Aorta (tissue), 5 donors: ENCODE measurements around the gene IL17C. TPM values are rescaled to one million over a fixed set of nuclear protein-coding genes. Genes with fewer than 3 reads are reported as not detected.

Experiments used
- ATAC-seq: fragments of 200-7000 bp; cut with Tn5 transposase; one replicate; pipeline ENCODE4 v1.9.1; 2022; ENCODE audit warnings: moderate library complexity; ENCODE audit not compliant: low FRiP score
- DNase-seq, 2 donors: peaks; one replicate each; pipeline ENCODE4 v3.0.0-alpha.2; 2020
- H3K27ac ChIP-seq, 2 donors: one replicate each; pipeline ENCODE4 v1.5.1; 2013; ENCODE audit warnings: low read length in 2 of 2, mild to moderate bottlenecking in 2 of 2, moderate library complexity in 2 of 2, control low read depth in 1 of 2, inconsistent platforms in 1 of 2, low read depth in 1 of 2
- H3K27me3 ChIP-seq, 2 donors: one replicate each; pipeline ENCODE4 v1.6.1; 2013; ENCODE audit warnings: control low read depth in 1 of 2, low read length in 1 of 2, mild to moderate bottlenecking in 1 of 2, moderate library complexity in 1 of 2; ENCODE audit not compliant: insufficient read depth in 2 of 2, control insufficient read depth in 1 of 2
- H3K36me3 ChIP-seq, 2 donors: one replicate each; pipeline ENCODE4 v1.6.1; 2013; ENCODE audit warnings: control low read depth in 1 of 2, low read length in 1 of 2, mild to moderate bottlenecking in 1 of 2; ENCODE audit not compliant: insufficient read depth in 2 of 2, control insufficient read depth in 1 of 2
- H3K4me1 ChIP-seq, 2 donors: one replicate each; pipeline ENCODE4 v1.6.1; 2013; ENCODE audit warnings: low read length in 2 of 2, control low read depth in 1 of 2, mild to moderate bottlenecking in 1 of 2, moderate library complexity in 1 of 2; ENCODE audit not compliant: insufficient read depth in 2 of 2, control insufficient read depth in 1 of 2
- H3K4me3 ChIP-seq, 2 donors: one replicate each; pipeline ENCODE4 v1.5.1; 2013; ENCODE audit warnings: low read length in 2 of 2, control low read depth in 1 of 2, mild to moderate bottlenecking in 1 of 2
- H3K9me3 ChIP-seq: one replicate; pipeline ENCODE4 v1.6.1; 2013; ENCODE audit warnings: mild to moderate bottlenecking, low read length; ENCODE audit not compliant: control insufficient read depth
- WGBS, 2 donors: extraction: QIAGEN DNeasy Blood & Tissue Kit; methylation state at CpG; one replicate each; pipeline ENCODE4 v1.1.7; 2013; 5-methylcytosine and 5-hydroxymethylcytosine counted together
- intact Hi-C, 2 donors: fragments of 100-400 bp; cut with DNase I; formaldehyde crosslinking; loops; one replicate each; pipeline versions ENCODE4 v1.14.2 to v1.15.0; 2022
- polyA plus RNA-seq, 2 donors: library from polyadenylated mRNA; stranded (reverse); fragments of 200-250 nt; gene quantifications; one replicate each; pipeline ENCODE4 v1.2.3, GENCODE V29; 2013
- total RNA-seq, 2 donors: library from RNA; stranded (reverse); fragmentation: NEBNext Ultra II Directional; extraction: Animal tissue kit (Norgen Biotek cat#: 25700); gene quantifications; one replicate each; pipeline ENCODE4 v1.2.1, GENCODE V29; 2021
- donor health status: healthy with polysubstance abuse.
- donor health status: Bipolar disorder and iron deficiency.
- donor health status: DM: no; HTN: no; CAD: no.
- donor health status: DM: no; HTN: no; CAD: no.
- donor health status: DM: yes; HTN: yes; CAD: no.

The IL17C gene
- total and polyA plus RNA-seq, 4 donors, result not detected

GRCh38 chr16:88671806-88672205, 33.4 kb downstream of the IL17C start:
- intact Hi-C loops, result no loop called here
- no peaks in the 10 kb centered on the region for H3K4me1 ChIP-seq
- no peaks in the 10 kb centered on the region for H3K36me3 ChIP-seq
- H3K9me3 ChIP-seq, result no peaks in the 10 kb centered on the region
- no peak overlapping the region for H3K27ac ChIP-seq
- 90% methylated on average over 23 of the region's 23 CpGs for WGBS, 2 donors
- H3K27me3 ChIP-seq, result no peaks in the 10 kb centered on the region
- no peak overlapping the region for H3K4me3 ChIP-seq
- ATAC-seq, result no peak
- DNase-seq, result no peak

DNA sequence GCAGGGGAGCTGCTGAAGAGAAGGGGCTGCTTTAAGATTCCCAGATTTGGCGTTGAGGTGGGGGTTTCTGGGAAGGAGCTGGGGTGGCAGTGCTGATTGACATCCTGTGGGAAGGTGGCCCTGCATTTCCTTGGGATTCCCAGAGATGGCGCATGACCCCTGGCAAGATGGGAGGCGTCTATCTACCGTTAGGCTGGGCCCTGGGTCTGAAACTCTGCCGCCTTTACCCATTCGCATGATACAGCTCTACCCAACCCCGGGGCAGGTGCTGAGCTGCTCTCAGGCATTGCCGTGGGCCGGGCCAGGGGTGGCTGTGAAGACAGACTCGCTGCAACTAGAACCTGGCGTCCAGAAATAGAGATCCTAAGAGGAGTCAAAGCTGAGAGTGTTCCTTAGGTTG, 34.4 kb downstream of the IL17C start:
- no peak for ATAC-seq

GRCh38 chr16:88673716-88674379, 35.5 kb downstream of the IL17C start:
- no peak for DNase-seq
- Histone ChIP-seq H3K9me3 (no peaks in the 10 kb centered on the region), H3K36me3 (no peaks in the 10 kb centered on the region), H3K27me3 (no peaks in the 10 kb centered on the region), H3K4me3 (no peak overlapping the region), H3K4me1 (no peaks in the 10 kb centered on the region), H3K27ac (no peak overlapping the region)
- WGBS, 2 donors, result 88 to 89% methylated on average over 19 of the region's 19 CpGs
- intact Hi-C loops, result no loop called here
- no peak for ATAC-seq

More for the DNA sequence above, 34.4 kb downstream of the IL17C start:
- no peak for DNase-seq
- H3K27ac ChIP-seq, result no peak overlapping the region
- H3K9me3 ChIP-seq, result no peaks in the 10 kb centered on the region
- no peak overlapping the region for H3K4me3 ChIP-seq
- no peaks in the 10 kb centered on the region for H3K4me1 ChIP-seq
- 57 to 71% methylated on average over 11 of the region's 11 CpGs for WGBS, 2 donors
- H3K27me3 ChIP-seq, result no peaks in the 10 kb centered on the region
- no peaks in the 10 kb centered on the region for H3K36me3 ChIP-seq
- intact Hi-C loops, result no loop called here

- no peaks in the 10 kb centered on the region for H3K27me3 ChIP-seq
- no peak overlapping the region for H3K4me3 ChIP-seq
- no peak overlapping the region for H3K27ac ChIP-seq
- DNase-seq (peak in 1 of 2 donors; percentile 73), ATAC-seq (no peak)
- H3K4me1 ChIP-seq, result no peaks in the 10 kb centered on the region
- intact Hi-C loops, result no loop called here
- H3K9me3 ChIP-seq, result no peaks in the 10 kb centered on the region
- 89 to 90% methylated on average over 22 of the region's 22 CpGs for WGBS, 2 donors
- no peaks in the 10 kb centered on the region for H3K36me3 ChIP-seq
These were observed 38.3 kb downstream of the IL17C start for GRCh38 chr16:88676502-88677242.

GRCh38 chr16:88677721-88678120, 39.3 kb downstream of the IL17C start:
- 65 to 71% methylated on average over 13 of the region's 13 CpGs for WGBS, 2 donors
- Histone ChIP-seq H3K4me1 (no peaks in the 10 kb centered on the region), H3K36me3 (no peaks in the 10 kb centered on the region), H3K9me3 (no peaks in the 10 kb centered on the region), H3K4me3 (no peak overlapping the region), H3K27me3 (no peaks in the 10 kb centered on the region), H3K27ac (no peak overlapping the region)
- DNase-seq (no peak), ATAC-seq (no peak)
- intact Hi-C loops, result no loop called here

DNA sequence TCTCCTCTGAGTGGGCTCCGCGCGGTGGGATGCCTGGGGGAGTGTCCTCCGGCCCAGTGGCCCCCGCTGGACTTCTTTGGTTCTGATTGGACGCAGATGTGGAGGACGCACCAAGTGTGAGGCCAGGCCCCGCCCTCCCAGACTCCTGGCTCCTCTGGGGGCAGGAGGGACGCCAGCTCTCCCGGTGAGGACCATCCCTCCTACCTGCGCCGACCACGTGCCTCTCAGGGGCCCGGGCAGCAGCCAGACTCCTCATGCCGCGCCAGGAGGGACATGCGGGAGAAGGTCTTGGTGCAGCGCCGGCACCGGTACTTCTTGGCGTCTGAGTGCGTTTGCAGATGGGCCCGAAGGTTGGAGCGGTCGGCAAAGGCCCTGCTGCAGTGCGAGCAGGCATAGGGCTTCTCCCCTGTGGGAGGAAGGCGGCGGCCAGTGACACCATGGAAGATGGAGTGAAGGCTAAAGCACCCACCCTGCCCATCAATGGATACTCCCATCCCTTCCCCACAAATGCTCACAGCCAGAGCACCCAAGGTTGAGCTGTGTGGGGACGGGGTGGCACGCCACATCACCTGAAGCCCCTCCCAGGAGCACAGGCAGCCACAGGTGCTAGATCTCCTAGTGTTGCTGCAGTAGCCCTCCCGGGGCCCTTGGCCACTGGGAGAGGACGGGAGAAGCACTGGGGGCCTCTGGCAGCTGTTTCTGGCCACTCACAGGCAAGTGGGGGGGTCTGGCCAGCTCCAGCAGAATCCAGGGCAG, 40.0 kb downstream of the IL17C start:
- H3K9me3 ChIP-seq, result no peaks in the 10 kb centered on the region
- WGBS, 2 donors, result 52 to 60% methylated on average over 32 of the region's 32 CpGs
- H3K4me3 ChIP-seq, result no peak overlapping the region
- H3K4me1 ChIP-seq, result no peaks in the 10 kb centered on the region
- ATAC-seq (no peak), DNase-seq (peak in 1 of 2 donors; percentile 73)
- H3K27me3 ChIP-seq, result no peaks in the 10 kb centered on the region
- intact Hi-C loops, result no loop called here
- H3K36me3 ChIP-seq, result no peaks in the 10 kb centered on the region
- H3K27ac ChIP-seq, result no peak overlapping the region

- DNase-seq (no peak), ATAC-seq (no peak)
- intact Hi-C loops, result no loop called here
- Histone ChIP-seq H3K27me3 (no peaks in the 10 kb centered on the region), H3K36me3 (no peaks in the 10 kb centered on the region), H3K9me3 (no peaks in the 10 kb centered on the region), H3K4me3 (no peak overlapping the region), H3K4me1 (no peaks in the 10 kb centered on the region), H3K27ac (no peak overlapping the region)
- WGBS, 2 donors, result 84 to 85% methylated on average over 5 of the region's 5 CpGs
These were observed 42.2 kb downstream of the IL17C start for GRCh38 chr16:88680554-88681083.

GRCh38 chr16:88681084-88681680, 42.8 kb downstream of the IL17C start:
- H3K27ac ChIP-seq, result no peak overlapping the region
- no peaks in the 10 kb centered on the region for H3K27me3 ChIP-seq
- H3K4me3 ChIP-seq, result no peak overlapping the region
- intact Hi-C loops, result no loop called here
- H3K9me3 ChIP-seq, result no peaks in the 10 kb centered on the region
- no peaks in the 10 kb centered on the region for H3K4me1 ChIP-seq
- DNase-seq (peak in 1 of 2 donors; percentile 75), ATAC-seq (no peak)
- H3K36me3 ChIP-seq, result no peaks in the 10 kb centered on the region
- 50 to 58% methylated on average over 31 of the region's 31 CpGs for WGBS, 2 donors
